Measurements from ENCODE around the gene GALE. TPM values are rescaled to one million over a fixed set of nuclear protein-coding genes. Genes with fewer than 3 reads are reported as not detected.

Gene GALE
- total RNA-seq, 4 donors from 2014 or later: 28.5 to 166 (median 124) TPM

DNA sequence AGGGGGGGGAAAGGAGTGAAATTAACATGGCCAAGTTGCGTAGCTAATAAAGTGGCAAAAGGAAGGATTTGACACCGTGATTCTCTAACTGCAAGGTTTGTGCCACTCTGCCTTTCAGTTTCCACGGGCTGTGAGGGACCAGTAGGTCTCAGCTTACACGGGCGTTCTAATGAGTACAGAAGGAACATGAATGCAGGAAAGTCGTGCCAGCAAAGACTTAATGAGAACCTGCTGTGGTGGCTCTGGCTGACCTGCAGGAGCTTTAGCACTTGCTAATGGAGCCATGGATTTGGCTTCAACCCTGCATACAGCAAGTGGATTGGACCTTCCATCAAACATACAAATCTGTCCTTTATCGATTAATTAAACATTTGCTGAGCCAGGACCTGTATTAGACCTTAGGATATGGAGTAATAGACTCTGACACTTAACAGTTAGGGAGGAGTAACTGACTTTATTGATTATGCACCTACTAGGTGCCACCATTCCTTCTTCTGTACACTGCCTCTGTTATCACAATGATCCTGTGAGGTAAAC is 37.4 kb downstream of the GALE start:
- no peaks in the 10 kb centered on the region for H3K27me3 ChIP-seq
- 83 to 90% methylated on average over 6 to 7 of the region's 7 CpGs for WGBS, 2 donors (ENCODE audit: low coverage in 1 of 2)
- DNase-seq: no peak
- no peak overlapping the region for H3K27ac ChIP-seq
- H3K4me3 ChIP-seq: no peak overlapping the region
- intact Hi-C loops (cut with DNase I; ENCODE audit: low total_unique reads) (no loop called here), in situ Hi-C loops (cut with MboI; ENCODE audit: low pct_ligation_motif_present in 1 of 4, low pct_unique_long_range_greater_than_20kb in 1 of 4, low sequenced_read_pairs in 3 of 4) (no loop called here)
- no peaks in the 10 kb centered on the region for H3K9me3 ChIP-seq
- peaks cover 0 to 3% (median 0%) of the 10 kb centered on the region in 4 donors for H3K4me1 ChIP-seq
- TF ChIP-seq EP300 (IDR thresholded peaks at IDR 0.05; ENCODE audit: low read depth) (no peak), POLR2A (IDR thresholded peaks at IDR 0.05) (no peak), POLR2AphosphoS5 (IDR thresholded peaks at IDR 0.05) (no peak)
- TF ChIP-seq, protein P1, sequence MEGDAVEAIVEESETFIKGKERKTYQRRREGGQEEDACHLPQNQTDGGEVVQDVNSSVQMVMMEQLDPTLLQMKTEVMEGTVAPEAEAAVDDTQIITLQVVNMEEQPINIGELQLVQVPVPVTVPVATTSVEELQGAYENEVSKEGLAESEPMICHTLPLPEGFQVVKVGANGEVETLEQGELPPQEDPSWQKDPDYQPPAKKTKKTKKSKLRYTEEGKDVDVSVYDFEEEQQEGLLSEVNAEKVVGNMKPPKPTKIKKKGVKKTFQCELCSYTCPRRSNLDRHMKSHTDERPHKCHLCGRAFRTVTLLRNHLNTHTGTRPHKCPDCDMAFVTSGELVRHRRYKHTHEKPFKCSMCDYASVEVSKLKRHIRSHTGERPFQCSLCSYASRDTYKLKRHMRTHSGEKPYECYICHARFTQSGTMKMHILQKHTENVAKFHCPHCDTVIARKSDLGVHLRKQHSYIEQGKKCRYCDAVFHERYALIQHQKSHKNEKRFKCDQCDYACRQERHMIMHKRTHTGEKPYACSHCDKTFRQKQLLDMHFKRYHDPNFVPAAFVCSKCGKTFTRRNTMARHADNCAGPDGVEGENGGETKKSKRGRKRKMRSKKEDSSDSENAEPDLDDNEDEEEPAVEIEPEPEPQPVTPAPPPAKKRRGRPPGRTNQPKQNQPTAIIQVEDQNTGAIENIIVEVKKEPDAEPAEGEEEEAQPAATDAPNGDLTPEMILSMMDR (IDR thresholded peaks at IDR 0.05): no peak
- H3K36me3 ChIP-seq: peaks cover 0 to 40% (median 16%) of the 10 kb centered on the region in 4 donors

DNA sequence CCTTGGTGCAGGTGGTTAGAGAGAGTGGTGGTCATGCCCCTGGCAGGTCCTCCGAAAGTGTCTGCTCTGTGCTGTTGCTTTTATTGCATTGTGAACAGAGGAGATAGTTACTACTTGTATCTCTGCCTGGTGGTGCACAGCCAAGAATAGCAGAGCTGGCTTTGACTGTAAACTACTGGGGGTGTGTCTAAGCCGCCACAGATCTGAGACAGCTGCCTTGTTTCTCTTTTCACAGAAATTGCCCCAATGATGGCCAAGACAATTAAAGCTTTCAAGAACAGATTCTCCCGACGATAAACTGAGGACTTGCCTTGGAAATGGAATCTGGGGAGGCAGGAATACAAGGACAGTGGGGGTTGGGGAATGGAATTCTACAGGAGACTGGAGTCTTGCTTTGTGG is 41.3 kb downstream of the GALE start:
- Histone ChIP-seq H3K9me3 (no peaks in the 10 kb centered on the region), H3K4me3 (no peak overlapping the region), H3K27ac (no peak overlapping the region), H3K27me3 (no peaks in the 10 kb centered on the region), H3K4me1 (peaks cover 0 to 3% (median 0%) of the 10 kb centered on the region in 4 donors), H3K36me3 (peaks cover 0 to 77% (median 32%) of the 10 kb centered on the region in 4 donors)
- in situ Hi-C loops (cut with MboI; ENCODE audit: low pct_ligation_motif_present in 1 of 4, low pct_unique_long_range_greater_than_20kb in 1 of 4, low sequenced_read_pairs in 3 of 4) (no loop called here), intact Hi-C loops (cut with DNase I; ENCODE audit: low total_unique reads) (no loop called here)
- 37% methylated on average over 4 of the region's 4 CpGs; no CpG with 5 or more reads in 1 of the 2 donors for WGBS, 2 donors (ENCODE audit: low coverage in 1 of 2)
- TF ChIP-seq, protein P1 (IDR thresholded peaks at IDR 0.05): no peak
- TF ChIP-seq POLR2AphosphoS5 (IDR thresholded peaks at IDR 0.05) (no peak), POLR2A (IDR thresholded peaks at IDR 0.05) (no peak), EP300 (IDR thresholded peaks at IDR 0.05; ENCODE audit: low read depth) (no peak)
- DNase-seq: no peak

DNA sequence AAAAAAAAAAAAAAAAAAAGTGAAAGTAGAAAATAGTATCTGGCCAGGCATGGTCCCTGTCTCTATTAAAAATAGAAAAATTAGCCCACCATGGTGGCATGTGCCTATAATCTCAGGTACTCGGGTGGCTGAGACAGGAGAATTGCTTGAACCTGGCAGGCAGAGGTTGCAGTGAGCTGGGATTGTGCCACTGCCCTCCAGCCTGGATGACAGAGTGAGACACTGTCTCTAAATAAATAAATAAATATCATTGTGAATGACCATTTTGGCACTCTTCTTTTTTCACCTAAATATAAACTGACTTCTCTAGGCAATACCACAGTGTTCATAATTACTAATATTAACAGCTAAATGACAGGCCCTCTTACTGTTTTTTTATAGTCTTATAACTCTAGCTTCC is 42.7 kb downstream of the GALE start:
- DNase-seq: no peak

DNA sequence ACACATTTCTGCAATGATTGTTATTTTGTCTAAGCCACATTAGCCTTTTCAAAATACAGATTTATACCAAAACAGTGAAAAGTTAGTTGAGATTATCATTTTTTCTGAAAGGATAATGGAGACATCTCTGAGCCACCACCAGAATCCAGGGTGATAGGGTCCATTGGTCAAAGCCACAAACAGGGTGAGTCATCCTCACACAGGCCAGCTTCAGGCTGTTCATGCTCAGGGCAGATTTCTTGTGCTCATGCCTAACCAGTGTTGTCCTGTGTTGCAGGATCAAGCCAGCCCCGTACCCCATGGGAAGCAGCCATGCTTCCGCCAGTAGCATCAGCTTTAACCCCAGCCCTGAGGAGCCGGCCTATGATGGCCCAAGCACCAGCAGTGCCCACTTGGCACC is 43.9 kb downstream of the GALE start:
- intact Hi-C loops (cut with DNase I; ENCODE audit: low total_unique reads): no loop called here
- Histone ChIP-seq H3K4me3 (no peak overlapping the region), H3K9me3 (no peaks in the 10 kb centered on the region), H3K27ac (no peak overlapping the region), H3K36me3 (peaks cover 2 to 95% (median 41%) of the 10 kb centered on the region in 4 donors), H3K4me1 (peaks cover 0 to 3% (median 0%) of the 10 kb centered on the region in 4 donors), H3K27me3 (no peaks in the 10 kb centered on the region)
- no peak for DNase-seq
- 97% methylated on average over 3 of the region's 3 CpGs; no CpG with 5 or more reads in 1 of the 2 donors for WGBS, 2 donors (ENCODE audit: low coverage in 1 of 2)
- TF ChIP-seq EP300 (IDR thresholded peaks at IDR 0.05; ENCODE audit: low read depth) (no peak), POLR2AphosphoS5 (IDR thresholded peaks at IDR 0.05) (no peak), POLR2A (IDR thresholded peaks at IDR 0.05) (no peak)
- TF ChIP-seq, protein P1 (IDR thresholded peaks at IDR 0.05): no peak
- in situ Hi-C loops (cut with MboI; ENCODE audit: low pct_ligation_motif_present in 1 of 4, low pct_unique_long_range_greater_than_20kb in 1 of 4, low sequenced_read_pairs in 3 of 4): no loop called here

More for the DNA sequence above, 42.7 kb downstream of the GALE start:
- Histone ChIP-seq H3K27ac (no peak overlapping the region), H3K9me3 (no peaks in the 10 kb centered on the region), H3K27me3 (no peaks in the 10 kb centered on the region), H3K4me1 (peaks cover 0 to 3% (median 0%) of the 10 kb centered on the region in 4 donors), H3K4me3 (no peak overlapping the region), H3K36me3 (peaks cover 0 to 91% (median 39%) of the 10 kb centered on the region in 4 donors)
- intact Hi-C loops (cut with DNase I; ENCODE audit: low total_unique reads) (no loop called here), in situ Hi-C loops (cut with MboI; ENCODE audit: low pct_ligation_motif_present in 1 of 4, low pct_unique_long_range_greater_than_20kb in 1 of 4, low sequenced_read_pairs in 3 of 4) (no loop called here)
- 83 to 95% methylated on average over 1 of the region's 1 CpG for WGBS, 2 donors (ENCODE audit: low coverage in 1 of 2)
- no peak for TF ChIP-seq POLR2AphosphoS5 (IDR thresholded peaks at IDR 0.05)
- TF ChIP-seq, protein P1 (IDR thresholded peaks at IDR 0.05): no peak
- TF ChIP-seq POLR2A (IDR thresholded peaks at IDR 0.05): no peak
